Activated naive CD4-positive, alpha-beta T cell (primary cell): Measurements from ENCODE around the gene HPDL.
"Not testable (repeated sequence)": the region's sequence is repeated elsewhere in the genome, so short reads cannot be mapped to it uniquely, and the experiment has no call there.

ENCODE experiments used
- DNase-seq, 4 experiments: peaks; one replicate each; lab custom pipeline; 2025; lab: John Stamatoyannopoulos, UW

HPDL gene

DNA sequence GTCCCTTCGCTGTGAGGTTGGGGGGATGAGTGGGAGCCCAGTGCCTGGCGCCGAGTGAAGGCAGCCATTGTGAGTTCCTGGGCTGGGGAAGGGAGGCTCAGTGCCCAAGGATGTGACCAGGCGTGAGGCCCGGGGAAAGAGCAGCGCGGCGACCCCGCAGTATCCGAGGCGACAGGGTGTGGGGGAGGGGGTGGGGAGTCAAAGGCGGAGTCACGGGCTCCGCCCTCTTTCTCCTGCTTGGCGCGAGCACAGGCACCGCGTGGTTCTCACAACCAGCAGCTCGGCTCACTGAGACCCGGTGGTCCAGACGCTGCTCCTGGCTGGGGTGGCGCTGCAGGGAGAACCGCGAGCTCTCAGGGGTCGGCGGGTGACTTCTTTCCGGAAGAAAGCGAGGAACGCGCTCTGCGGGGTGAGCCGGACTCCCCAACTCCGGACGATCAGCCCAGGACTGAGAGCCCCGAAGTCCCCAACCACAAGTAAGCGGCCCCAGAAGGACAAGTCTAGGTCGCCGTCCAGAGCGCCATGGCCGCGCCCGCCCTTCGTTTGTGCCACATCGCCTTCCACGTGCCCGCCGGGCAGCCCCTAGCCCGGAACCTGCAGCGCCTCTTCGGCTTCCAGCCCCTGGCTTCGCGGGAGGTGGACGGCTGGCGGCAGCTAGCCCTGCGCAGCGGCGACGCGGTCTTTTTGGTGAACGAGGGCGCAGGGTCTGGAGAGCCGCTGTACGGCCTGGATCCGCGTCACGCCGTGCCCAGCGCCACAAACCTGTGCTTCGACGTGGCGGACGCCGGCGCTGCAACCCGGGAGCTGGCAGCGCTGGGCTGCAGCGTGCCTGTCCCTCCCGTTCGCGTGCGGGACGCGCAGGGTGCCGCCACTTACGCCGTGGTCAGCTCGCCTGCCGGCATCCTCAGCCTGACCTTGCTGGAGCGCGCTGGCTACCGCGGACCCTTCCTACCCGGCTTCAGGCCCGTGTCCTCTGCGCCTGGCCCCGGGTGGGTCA, at the start of gene HPDL:
Gene HPDL, plus strand, starts transcription at position 269 of the 997 bp plus-strand sequence. Its CDS starts 254 bp downstream, at position 523.
- peak in 2 of 4 experiments; percentile 35 to 51 for DNase-seq

DNA sequence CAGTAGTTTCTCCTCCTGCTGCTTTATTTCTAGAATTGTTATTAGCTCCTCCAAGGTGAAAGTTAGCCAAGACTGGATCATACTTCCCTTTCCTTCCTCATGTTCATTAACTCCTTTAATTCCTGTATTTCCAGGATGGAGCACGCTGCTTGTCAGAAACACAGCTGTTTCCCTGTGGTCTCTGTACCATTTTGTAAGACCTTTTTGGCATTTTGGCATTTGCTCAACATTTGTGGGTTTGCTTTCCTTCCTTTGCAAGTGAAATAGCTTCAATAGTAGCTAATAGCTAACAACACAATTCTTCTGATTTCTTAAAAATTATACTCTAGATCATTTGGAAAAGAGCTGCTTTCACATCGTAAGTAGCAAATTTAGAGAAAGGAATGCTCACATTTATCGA, 44.3 kb upstream of the HPDL start:
- no peak for DNase-seq

DNA sequence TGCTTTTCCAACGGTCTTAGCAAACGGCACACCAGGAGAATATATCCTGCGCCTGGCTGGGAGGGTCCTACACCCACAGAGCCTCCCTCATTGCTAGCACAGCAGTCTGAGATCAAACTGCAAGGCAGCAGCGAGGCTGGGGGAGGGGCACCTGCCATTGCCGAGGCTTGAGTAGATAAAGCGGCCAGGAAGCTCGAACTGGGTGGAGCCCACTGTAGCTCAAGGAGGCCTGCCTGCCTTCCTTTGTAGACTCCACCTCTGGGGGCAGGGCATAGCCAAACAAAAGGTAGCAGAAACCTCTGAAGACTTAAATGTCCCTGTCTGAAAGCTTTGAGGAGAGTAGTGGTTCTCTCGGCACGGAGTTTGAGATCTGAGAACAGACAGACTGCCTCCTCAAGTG, 41.8 kb upstream of the HPDL start:
- not testable (repeated sequence) for DNase-seq

DNA sequence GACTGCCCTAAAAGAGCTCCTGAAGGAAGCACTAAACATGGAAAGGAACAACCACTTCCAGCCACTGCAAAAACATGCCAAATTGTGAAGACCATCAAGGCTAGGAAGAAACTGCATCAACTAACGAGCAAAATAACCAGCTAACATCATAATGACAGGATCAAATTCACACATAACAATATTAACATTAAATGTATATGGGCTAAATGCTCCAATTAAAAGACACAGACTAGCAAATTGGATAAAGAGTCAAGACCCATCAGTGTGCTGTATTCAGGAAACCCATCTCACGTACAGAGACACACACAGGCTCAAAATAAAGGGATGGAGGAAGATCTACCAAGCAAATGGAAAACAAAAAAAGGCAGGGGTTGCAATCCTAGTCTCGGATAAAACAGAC, 40.2 kb upstream of the HPDL start:
- DNase-seq = not testable (repeated sequence)

DNA sequence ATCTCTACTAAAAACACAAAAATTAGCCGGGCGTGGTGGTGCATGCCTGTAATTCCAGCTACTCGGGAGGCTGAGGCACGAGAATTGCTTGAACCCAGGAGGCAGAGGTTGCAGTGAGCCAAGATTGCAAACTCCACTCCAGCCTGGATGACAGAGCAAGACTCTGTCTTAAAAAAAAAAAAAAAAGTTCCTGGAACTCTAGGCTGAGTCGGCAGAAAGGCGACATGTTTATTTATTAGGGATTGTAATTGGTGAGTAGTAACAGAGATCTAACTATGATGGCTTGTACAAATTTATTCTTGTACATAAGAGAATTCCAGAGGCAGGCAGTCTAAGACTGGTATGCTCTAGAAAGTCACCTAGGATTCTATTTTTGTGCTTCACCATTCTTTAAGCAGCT, 35.7 kb upstream of the HPDL start:
- DNase-seq = not testable (repeated sequence)

DNA sequence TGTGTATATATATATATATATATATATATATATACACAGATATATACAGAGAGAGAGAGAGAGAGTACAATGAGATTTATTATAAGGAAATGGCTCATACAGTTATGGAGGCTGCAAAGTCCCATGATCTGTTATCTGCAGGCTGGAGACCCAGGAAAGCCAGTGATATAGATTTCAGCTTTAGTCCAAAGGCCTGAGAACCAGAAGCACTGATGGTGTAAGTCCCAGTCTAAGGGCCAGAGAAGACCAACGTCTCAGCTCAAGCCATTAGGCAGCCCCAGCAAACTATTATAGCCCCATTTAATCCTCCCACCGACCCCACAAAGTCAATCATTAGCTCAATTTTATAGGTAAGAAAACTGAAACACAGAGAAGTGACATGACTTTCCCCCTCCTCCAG, 35.0 kb upstream of the HPDL start:
- DNase-seq = no peak

DNA sequence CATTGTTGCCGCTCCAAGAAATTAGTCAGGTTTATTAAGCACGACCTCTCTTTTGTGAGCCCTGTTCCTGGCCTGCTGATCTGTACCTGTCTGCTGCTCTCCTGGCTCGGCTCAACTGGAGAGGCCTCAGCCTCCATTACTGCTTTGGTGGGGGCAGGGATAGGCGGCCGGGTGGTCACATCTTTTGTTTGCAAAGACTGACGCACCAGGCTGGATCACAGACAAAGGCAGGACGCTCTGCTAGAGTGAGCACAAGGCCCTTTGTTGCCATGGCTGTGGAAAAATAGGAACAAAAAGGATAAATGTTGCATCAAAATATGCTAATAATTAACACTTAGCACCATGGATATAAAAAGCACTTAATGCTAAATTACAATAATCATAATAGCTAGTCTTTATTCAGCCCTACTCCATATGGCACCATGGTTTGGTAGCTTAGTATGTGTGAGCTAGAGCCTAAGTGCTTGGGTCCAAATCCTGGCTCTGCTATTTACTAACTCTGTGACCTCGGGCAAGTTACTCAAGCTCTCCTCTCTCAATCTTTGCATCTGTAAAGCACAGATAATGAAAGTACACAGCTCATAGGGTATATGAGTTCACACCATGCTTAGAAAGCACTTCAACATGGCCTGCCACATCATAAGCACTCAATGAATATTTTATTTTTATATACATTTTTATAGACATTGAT, 28.9 kb upstream of the HPDL start:
- DNase-seq = no peak

DNA sequence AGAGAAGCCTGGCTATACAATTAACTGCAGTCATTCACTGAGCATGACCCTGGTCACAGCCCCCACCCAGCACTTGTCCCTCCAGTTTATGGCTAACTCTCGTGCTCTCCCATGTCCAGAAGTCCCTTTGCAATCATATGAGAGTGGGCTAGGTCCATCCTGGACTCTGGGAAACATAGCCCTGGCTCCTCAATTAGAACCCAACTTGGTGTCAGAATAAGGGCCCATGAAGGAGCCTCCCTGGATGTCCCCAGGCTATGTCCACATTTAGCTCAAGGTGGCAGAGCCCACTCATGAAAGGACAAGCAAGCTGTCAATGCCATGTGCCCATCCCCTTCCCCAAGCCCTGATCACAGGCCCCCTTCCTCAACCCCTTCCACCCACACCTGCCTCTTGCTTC, 27.4 kb upstream of the HPDL start:
- no peak for DNase-seq

DNA sequence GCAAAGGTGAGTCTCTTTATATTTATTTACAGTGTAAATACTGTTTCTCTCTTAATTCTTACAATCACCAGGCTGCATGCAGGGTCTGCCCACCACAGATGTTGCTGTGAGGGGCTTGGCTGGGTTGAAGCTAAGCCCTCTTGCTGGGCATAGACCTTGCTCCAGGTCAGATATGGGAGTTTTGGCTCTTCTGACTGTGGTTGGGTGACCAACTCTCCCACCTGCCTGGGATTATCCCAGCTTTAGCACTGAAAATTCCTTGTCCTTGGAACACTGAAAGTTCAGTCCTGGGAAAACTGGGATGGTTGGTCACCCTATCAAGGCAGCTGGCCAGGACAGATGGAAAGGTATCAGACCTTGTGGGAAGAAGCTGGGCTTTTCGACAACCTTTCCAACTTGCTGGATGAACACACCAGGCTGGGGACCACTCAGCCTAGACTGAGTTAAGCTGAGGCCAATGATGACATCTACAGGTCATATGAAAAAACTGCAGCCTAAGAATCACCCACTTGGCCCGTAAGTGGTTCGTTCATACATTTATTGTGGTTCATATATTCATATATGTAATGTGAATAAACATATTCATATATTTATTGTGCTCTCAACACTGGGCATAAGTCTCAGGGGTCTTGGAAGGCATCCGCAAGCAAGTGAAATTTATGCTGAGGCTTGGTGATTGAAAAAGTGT, 26.6 kb upstream of the HPDL start:
- DNase-seq = peak in 1 of 4 experiments; percentile 7

DNA sequence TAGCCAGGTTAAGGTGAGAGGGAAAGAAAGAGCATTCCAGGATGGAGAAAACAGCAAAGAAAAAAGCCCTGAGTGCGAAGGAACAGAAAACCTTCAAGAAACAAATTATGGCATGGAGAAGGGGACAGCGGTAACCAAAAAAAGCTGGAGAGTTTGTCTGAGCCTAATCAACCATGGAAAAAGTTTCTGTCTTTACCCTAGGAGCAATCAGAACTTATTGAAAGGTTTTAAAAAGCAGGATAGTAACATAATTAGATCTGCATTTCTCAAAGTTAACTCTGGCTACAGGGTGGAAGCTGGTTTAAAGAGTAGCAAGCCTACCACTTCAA, 26.1 kb upstream of the HPDL start:
- DNase-seq = no peak

DNA sequence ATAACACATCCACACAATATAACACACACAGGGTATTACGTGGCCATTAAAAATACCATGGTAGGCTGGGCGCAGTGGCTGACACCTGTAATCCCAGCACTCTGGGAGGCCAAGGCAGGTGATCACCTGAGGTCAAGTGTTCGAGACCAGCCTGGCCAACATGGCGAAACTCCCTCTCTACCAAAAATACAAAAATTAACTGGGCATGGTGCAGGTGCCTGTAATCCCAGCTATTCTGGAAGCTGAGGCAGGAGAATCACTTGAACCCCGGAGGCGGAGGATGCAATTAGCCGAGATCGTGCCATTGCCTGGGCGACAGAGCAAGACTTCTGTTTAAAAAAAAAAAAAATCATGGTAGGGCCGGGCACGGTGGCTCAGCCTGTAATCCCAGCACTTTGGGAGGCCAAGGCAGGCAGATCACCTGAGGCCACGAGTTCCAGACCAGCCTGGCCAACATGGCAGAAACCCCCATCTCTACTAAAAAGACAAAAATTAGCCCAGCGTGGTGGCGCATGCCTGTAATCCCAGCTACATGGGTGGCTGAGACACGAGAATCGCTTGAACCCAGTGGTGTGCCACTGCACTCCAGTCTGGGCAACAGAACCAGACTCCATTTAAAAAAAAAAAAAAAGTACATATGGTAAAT, 24.1 kb upstream of the HPDL start:
- DNase-seq = no peak

DNA sequence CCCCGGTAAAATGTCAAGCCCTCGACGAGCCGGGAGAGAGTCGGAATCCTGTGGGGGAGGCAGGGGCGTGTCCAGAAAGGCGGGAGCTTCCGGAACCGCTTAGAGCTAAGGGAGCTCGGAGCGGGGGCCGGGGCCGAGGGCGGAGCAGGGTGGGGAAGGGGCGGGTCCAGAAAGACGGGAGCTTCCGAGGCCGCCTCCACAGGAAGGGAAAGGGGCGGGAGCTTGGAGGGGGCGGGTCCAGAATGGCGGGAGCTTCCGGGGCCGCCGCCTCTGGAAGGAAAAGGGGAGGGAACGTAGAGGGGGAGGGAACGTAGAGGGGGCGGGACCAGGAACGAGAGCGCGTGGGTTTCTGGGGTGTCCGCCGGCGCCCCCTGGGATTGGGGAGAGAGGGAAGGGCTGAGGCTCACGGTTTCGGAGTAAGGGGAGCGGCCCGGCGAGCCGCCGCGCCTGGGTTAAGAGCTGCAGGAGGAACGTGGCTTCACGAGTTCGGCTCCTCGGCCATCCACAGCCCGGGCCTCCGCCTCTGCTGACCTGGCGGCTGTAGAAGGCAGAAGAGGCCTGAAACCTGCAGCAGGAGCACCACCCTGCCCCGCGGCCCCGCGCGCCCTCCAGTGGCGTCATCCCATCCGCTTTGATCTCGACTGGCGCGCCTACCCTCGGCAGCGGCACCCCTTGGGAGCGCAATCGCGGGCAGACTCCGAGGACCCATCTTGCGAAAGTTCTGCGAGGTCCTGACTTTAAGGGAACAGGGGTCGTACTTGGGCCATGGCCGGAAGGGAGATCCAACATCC, 23.0 kb upstream of the HPDL start:
- DNase-seq = peak; percentile 90 to 98 (median 94)

DNA sequence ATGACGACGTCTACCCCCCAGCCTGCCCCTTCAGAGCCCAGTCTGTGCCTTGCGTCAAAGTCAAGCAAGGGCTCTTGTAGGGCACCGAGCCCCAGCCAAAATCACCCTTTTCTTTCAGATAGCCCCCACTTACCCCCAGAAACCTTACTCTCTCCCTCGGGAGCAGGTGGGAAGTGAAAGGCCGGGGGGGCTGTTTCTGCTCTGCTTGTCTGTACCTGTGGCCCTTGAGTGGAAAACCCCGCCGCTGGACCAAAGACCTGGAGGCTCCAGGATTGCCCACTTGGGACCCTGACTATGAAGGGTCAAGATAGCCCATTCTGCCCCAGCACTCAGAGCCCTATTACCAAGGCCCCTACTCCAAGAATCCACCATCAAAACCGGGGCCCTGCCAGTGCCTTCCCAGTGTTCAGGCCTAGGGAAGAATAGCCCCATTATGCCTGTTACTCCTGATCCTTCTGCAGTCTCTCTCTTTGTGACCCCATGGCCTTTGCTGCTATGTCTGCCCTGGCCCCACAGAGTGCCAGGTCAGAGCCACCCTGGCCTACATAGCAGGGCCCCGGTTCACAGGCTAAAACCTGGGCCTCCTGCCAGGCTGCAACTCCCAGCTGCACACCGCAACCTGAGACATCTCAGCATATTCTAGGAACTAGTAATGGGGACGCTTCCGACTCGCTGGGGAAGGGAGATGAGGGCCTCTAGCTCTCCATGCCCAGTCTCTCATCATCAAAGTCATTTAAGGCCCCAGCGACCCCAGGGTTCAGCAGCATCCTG, 22.2 kb upstream of the HPDL start:
- DNase-seq = no peak

DNA sequence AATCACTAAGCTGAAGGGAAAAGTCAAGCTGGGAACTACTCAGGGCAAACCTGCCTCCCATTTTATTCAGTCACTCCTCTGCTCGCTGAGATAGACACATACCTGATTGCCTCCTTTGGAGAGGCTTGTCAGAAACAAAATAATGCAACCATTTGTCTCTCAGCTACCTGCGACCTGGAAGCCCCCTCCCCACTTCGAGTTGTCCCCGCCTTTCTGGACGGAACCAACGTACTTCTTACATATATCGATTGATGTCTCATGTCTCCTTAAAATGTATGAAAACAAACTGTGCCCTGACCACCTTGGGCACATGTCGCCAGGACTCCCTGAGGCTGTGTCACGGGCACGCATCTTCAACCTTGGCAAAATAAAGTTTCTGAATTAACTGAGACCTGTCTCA, 21.5 kb upstream of the HPDL start:
- no peak for DNase-seq

DNA sequence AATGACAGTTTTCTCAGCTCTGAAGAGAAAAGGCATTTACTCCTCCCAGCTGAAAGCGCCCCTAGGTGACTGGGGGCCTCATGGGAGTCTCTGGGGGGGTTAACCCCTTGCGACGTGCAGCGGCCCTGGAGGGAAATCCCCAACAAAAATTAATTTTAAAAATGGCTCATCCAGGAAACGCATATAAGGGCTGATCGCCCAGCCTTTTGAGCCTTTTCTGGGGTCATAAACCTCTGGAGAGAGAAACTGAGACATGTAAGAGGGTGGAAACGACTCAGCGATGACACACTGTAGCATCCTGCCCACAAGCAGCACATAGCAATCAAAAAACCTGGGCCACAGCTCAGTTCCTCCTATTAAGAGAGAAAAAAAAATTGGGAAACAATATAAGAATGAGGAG, 20.4 kb upstream of the HPDL start:
- DNase-seq = no peak

DNA sequence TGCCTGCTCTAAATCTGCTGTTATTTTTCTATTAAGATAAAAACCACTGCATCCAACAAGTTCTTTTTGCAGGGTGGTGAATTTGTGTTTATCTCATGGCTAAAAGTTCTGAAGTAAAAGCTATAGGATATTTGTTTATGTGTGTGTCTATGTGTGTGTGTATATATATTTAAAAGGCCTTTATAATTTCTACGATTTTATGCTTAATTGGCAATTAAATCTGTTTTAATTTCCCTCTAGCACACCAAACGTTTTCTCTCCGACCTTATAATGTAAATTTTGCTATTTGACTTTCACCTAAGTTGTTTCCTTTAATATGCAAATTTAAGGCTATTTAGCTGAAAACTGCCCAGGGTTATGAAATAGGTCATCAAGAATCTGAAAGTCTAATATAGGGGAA, 19.8 kb upstream of the HPDL start:
- no peak for DNase-seq

DNA sequence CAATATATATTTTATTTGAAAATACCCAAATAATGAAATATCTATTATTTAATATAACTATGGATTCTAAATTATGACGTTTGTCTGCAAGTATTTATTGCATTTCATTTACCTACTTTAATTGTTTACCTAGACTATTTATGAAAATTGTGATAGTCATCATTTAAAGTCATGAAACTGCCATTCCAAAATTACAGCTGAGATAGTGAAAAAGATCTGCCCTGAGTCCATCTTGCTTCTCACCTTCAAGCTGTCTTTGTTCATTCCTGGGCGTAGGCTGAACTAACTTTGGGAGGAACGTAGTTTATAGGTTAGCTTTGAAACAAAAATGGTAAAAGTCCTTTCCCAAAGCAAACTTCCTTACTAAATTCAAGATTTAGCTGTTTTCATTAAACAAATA, 12.4 kb upstream of the HPDL start:
- no peak for DNase-seq

DNA sequence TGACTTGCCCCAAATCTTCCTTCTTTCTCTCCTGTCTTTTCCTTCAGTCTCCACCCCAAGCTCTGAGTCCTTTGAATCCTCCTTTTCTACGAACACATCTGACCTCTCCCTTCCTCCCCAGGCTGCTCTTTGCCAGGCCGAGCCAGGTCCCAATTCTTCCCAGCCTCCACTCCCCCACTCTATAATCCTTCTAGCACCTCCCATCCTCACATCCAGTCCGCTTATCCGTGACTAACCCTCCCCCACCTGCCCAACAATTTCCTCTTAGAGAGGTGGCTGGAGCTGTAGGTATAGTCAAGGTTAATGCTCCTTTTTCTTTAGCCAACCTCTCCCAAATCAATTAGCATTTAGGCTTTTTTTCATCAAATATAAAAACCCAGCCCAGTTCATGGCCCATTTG, 9.5 kb upstream of the HPDL start:
- no peak for DNase-seq

DNA sequence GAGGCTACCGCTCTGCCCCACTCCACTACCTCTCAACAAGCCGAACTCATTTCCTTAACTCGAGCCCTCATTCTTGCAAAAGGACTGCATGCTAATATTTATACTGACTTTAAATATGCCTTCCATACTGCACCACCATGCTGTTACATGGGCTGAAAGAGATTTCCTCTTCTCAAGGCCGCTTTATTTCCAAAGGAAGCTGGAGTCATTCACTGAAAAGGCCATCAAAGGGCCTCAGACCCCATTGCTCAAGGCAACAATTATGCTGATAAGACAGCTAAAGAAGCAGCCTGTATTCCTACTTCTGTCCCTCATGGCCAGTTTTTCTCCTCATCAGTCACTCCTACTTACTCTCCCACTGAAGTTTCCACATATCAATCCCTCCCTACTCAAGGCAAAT, 6.9 kb upstream of the HPDL start:
- DNase-seq = no peak

DNA sequence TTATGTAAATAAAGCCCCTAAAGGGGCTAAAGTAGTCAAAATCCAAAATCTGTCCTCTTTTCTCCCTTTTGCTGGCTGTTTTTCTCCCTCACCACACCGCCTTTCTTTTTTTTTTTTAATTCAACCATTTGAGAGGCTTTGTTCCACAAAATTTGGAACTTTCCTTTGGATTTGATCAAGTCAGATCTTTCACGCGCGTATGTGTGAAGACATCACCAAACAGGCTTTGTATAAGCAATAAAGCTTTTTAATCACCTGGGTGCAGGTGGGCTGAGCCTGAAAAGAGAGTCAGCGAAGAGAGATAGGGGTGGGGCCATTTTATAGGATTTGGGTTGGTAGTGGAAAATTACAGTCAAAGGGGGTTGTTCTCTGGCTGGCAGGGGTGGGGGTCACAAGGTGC, 5.3 kb upstream of the HPDL start:
- DNase-seq = no peak
